Kidney glomerular epithelial cell (primary cell): ENCODE data around the gene PRSS27.
"Not testable (repeated sequence)": the region's sequence is repeated elsewhere in the genome, so short reads cannot be mapped to it uniquely, and the experiment has no call there.

ENCODE experiments used
- DNase-seq: peaks from one replicate; lab custom pipeline; 2025; lab: John Stamatoyannopoulos, UW

Gene PRSS27

GRCh38 chr16:2673066-2673999 is 46.7 kb downstream of the PRSS27 start:
- DNase-seq = peak; percentile 83

- no peak for DNase-seq
Observed at GRCh38 chr16:2671741-2672140, 48.3 kb downstream of the PRSS27 start.

GRCh38 chr16:2671193-2671592 is 48.8 kb downstream of the PRSS27 start:
- DNase-seq = not testable (repeated sequence)

- DNase-seq = peak; percentile 8
Observed at GRCh38 chr16:2670017-2670416, 50.0 kb downstream of the PRSS27 start.

- DNase-seq = not testable (repeated sequence)
Observed at GRCh38 chr16:2669587-2669986, 50.4 kb downstream of the PRSS27 start.

- not testable (repeated sequence) for DNase-seq
Observed at GRCh38 chr16:2666671-2667070, 53.4 kb downstream of the PRSS27 start.

GRCh38 chr16:2664574-2664982 is 55.4 kb downstream of the PRSS27 start:
- no peak for DNase-seq

GRCh38 chr16:2663553-2664546 is 56.2 kb downstream of the PRSS27 start:
- no peak for DNase-seq
